DMS153 treated with DMSO at 0.1 percent for 48 hours (cell line): ENCODE data around the gene MEF2A.
A peak's percentile ranks its signal among the peaks of the same experiment; 100 is the strongest.

Experiments
- DNase-seq: peaks from one replicate; lab custom pipeline; 2025; ENCODE audit not compliant: unreplicated experiment; lab: John Stamatoyannopoulos, UW

Gene MEF2A

DNA sequence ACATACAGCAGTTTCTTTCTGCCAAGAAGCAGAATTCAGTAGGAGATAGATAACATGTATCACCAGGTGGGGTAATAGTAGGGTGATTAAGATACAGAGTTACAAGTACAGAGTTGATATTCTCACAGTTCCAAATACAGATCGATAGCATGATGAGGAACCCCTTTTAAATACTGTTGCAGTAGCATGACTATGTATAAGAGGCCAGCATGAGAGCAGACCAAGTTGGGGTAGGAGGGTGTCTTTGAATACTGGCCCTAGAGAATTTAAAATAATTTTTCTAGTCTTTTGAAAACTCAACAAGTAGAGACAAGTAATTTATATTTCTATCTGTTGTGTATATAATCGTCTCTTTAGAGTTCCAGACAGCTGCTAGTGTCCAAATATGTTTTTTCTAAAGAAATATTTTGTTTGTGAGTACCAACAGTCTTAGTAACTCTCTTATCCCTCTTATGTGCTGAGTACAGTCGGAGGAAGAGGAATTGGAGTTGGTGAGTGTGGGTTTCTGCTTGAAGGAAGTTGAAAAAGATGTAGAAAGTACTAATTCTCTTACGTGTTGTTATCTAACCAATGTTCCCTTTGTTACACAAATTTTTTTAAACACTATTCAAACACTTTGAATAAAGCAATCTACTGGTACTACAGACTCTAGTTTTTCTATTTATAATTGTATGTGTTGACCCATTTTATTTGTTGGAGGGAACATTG, 137.3 kb downstream of the MEF2A start:
- DNase-seq: no peak

DNA sequence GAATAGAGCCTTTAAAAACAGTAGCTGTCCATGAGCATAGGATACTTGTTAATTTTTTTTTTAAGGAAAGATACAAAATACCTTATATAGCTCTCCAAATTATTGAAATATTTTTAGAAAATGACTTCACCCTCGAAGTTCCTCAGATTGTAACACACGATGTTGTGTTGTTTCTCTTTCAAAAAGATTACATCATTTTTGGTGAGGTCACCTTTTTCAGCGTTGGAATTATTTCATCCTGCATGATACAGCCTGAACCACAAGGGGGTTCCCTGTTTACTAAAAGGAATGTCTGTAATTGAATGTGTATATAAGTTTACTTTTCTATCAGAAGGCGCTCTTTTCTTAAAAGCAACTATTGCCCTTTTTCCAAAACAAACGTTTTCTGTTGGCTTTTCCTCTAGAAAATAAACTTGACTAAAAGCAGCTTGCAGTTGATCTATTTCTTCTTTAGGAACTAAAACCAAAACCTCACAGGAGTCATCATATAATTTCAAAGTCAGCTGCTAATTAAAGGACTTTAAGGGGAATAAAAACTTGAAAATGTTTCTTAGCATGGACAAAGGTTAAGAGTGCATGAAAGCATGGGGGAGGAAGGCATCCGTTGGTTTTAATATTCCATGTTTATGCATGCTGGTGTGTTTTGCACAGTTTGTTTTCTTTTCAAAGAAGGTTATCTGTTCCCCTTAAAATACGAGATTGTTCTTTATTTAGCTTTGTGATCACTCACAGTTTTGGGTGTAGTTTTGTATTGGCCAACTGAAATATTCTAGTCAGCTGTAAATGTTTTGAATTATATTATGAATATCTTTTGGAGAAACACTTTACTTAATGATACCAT, 138.0 kb downstream of the MEF2A start:
- no peak for DNase-seq

DNA sequence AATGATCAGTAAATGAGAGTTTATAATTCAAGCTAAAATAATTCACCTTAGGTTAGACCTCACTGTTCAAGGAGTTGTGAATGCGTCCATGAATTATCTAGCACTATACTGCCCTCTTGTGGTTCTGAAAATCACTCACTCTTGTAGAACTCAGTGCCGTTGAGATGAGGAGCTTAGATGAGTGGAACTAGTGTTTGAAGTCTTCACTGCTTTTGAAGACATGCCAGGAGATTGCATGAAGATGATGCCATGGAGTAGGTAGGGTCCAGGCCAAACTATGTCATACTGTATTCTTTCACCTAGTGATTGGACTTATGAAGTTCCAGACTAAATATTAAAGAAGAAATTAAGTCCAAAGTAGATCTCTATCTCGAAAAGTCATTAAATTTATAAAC, 138.7 kb downstream of the MEF2A start:
- DNase-seq: peak; percentile 9

DNA sequence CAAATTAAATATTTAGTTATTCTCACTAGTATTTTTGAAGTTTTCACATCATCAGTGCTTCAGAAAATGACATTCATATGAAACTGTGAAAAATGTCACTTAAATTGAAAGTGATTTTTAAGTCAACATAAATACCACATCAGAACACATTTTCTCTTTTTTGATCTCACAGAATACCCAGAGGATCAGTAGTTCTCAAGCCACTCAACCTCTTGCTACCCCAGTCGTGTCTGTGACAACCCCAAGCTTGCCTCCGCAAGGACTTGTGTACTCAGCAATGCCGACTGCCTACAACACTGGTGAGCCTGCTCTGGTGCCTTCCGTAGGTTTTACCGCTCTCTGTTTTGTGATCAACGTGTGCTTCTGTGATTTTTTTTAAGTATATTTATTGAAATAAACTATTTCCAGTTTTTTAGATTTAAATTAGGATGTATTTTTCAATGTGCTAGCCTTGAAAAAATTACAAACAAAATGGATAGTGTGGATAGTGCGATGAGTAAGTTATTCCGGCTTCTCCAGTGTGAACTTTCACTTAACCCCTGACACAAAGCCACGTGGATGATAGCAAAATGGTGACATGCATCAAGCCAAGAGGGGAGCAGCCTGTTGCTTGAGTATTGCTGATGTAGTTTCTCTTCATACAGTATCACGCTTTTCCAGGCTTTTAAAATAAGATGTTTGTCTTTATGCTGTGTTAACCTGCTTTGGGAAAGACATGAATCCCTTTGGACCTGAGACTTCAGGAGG, 140.9 kb downstream of the MEF2A start:
- no peak for DNase-seq

- DNase-seq: no peak
These were observed 141.9 kb downstream of the MEF2A start for GRCh38 chr15:99707473-99708270.

DNA sequence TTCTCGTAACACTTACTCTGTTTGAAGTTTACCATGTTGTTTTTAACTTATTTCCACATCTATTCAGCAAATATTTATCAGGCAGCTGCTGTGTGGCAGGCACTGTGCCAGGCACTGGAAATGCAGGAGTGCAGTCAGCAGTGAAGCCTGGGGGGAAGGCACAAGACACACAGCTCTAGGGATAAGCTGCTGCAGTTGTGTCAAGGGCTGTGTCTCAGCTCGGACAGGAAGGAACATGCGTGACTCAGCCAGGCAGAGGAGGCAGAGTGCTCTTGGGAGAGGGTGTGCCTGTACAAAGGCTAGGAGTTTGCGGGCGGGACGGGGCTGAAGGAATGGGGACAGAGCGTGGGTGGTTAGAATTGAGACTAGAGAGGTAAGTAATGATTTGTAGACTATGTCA, 142.8 kb downstream of the MEF2A start:
- no peak for DNase-seq

DNA sequence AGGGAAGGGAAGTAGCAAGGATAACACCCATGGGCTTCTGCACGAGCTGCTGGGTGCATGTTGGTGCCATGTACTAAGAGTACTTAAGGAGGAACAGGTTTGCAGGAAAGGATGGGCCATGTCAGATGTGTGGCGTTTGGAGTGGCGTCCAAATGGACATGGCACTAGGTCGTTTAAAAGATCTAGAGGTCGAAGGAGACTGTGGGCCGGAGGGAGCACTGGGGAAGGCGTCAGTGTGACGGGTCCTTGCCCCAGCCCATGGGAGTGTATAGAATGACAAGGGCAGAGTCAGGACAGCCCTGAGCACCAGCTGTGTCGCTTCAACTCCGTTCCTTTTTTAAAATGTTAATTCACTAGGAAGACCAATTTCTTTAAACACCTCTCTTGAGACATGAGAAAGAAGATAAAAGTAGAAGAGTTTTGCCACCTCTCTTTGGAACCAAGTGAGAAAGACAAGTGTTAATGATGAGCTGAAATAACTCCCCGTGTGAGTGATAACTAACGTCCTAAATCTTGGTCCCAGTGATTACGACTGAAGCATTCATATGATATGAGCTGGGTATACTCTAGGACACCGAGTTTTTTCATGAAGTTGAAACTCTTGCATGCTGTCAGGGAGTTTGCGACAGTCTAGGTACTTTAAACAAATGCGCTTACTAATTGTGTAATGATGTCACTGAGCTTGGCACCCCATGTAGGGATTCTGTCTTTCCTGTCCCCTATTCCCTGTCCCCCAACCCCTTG, 143.6 kb downstream of the MEF2A start:
- DNase-seq: no peak

- no peak for DNase-seq
These were observed 145.8 kb downstream of the MEF2A start for GRCh38 chr15:99711625-99712024.

- DNase-seq: no peak
These were observed 146.6 kb downstream of the MEF2A start for GRCh38 chr15:99712415-99712814.

- no peak for DNase-seq
These were observed 150.8 kb downstream of the MEF2A start for GRCh38 chr15:99716540-99717095.

DNA sequence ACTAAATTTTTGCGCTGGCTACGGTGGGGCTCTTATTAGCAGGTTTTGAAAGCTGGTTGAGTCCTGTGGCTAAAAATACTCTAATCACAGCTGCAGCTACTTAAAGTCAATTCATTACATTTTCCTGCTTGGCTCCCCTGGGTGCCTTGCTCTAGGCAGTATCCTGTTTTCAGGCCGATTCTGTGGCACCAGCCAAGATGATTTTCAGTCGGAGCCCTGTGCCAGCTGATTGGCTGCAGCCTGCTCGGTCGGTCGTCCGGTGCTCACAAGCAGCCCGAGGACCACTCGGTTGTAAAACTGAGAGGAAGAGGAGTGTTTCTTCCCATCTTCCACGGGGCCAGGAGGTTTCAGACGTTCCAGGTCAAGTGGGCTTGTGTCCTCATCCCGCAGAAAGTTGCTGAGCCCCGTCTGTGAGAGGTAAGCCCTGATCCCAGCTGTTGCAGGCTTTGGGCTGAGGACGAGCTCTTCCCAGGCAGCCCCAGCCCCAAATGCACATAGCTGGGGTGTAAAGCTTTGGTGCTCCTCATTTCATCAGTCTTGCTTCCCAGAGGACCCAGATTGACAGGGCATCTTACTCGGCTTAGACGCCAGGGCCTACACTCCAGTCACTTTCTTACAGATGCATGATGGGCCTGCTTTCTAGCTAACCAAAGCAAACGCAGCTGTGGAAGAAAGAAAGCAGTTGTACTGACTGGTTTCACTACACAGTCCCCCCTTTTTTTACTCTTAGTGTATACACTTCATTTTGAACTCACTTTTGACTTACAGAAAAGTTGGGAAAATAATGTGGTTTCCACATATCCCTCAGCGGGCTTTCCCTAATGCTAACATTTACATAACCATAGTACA, 151.6 kb downstream of the MEF2A start:
- DNase-seq: no peak

GRCh38 chr15:99718421-99718820, 152.6 kb downstream of the MEF2A start:
- no peak for DNase-seq

DNA sequence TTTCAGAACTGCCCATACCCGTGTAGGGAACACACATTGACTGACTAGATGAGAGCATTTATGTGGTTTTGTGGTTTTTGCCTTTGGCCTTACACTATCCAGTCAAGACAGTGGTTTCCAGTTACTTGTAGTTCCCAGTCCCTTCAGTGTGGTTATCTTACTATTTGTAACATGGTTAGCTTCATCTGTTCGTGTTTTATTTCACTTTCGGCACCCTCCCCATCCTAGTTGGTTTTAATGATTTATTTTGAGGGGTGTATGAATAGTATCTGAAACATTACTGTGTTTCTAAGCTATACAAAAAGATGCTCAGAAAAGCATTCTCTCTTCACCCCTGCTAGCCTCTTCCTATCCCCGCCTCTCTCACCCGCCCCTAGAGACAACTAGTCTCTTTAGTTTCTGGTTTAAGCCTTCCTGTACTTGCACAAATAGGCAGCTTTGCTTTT, 153.3 kb downstream of the MEF2A start:
- DNase-seq: no peak

- no peak for DNase-seq
These were observed 154.7 kb downstream of the MEF2A start for GRCh38 chr15:99720533-99720932.

- no peak for DNase-seq
These were observed 155.5 kb downstream of the MEF2A start for GRCh38 chr15:99721104-99721778.

DNA sequence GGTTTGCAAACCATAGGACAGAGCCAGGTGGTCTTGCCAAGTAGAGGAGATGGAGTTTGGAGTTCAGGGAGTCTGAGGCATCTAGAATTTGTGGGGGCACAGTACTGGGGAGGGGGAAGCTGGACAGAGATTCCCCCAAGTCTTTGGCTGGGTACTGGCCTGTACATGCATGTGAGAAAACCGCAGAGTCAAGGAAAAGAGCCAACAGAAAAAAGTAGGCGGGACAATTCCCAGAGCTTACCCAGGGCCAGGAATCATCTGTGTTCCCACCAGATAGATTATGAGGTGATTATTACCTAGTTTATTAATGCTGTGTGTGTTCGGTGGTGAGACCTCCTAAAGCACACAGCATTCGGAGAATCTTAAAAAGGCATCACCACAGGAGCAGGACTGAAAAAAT, 156.1 kb downstream of the MEF2A start:
- DNase-seq: no peak

GRCh38 chr15:99722406-99722805, 156.6 kb downstream of the MEF2A start:
- DNase-seq: no peak

DNA sequence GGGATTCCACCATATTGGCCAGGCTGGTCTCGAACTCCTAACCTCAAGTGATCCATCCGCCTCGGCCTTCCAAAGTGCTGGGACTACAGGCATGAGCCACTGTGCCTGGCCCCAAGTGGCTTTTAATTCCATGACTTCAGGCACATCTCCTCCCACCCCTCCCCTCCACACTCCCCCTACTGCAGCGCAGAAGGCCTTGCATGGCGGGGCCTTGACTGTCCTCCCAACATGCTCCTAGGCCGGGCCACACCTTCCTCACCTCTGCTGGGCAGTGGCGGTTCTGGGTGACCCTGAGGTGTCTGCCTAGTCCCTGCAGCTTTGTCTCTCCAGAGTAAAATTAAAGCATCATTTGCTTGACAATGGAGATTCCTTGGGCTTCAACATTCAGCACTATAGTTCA, 160.5 kb downstream of the MEF2A start:
- no peak for DNase-seq
